Stimulated activated memory B cell treated with anti-CD40 and anti-IgM and Interleukin-4, amounts not matched to agents 10 μg/mL and 1 μg/mL and 100 μg/mL, for 72 hours (primary cell): Measurements from ENCODE around the gene RAB37.

ENCODE experiments used
- ATAC-seq: fragments of 150-1000 bp; cut with Tn5 transposase; 2 replicates; pipeline ENCODE4 v1.10.0; 2021
- H3K27ac Mint-ChIP-seq: one replicate; pipeline ENCODE4 v1.8.0; 2022; ENCODE audit warnings: mild to moderate bottlenecking, mixed read lengths
- H3K27me3 Mint-ChIP-seq: one replicate; pipeline ENCODE4 v1.8.0; 2022; ENCODE audit warnings: mixed read lengths
- H3K36me3 Mint-ChIP-seq: one replicate; pipeline ENCODE4 v1.8.0; 2022; ENCODE audit warnings: mixed read lengths
- H3K4me1 Mint-ChIP-seq: one replicate; pipeline ENCODE4 v1.8.0; 2022; ENCODE audit warnings: mixed read lengths
- H3K4me3 Mint-ChIP-seq: one replicate; pipeline ENCODE4 v1.8.0; 2022; ENCODE audit warnings: mild to moderate bottlenecking, moderate library complexity, mixed read lengths
- H3K9me3 Mint-ChIP-seq: one replicate; pipeline ENCODE4 v1.8.0; 2022; ENCODE audit warnings: mixed read lengths

The RAB37 gene

DNA sequence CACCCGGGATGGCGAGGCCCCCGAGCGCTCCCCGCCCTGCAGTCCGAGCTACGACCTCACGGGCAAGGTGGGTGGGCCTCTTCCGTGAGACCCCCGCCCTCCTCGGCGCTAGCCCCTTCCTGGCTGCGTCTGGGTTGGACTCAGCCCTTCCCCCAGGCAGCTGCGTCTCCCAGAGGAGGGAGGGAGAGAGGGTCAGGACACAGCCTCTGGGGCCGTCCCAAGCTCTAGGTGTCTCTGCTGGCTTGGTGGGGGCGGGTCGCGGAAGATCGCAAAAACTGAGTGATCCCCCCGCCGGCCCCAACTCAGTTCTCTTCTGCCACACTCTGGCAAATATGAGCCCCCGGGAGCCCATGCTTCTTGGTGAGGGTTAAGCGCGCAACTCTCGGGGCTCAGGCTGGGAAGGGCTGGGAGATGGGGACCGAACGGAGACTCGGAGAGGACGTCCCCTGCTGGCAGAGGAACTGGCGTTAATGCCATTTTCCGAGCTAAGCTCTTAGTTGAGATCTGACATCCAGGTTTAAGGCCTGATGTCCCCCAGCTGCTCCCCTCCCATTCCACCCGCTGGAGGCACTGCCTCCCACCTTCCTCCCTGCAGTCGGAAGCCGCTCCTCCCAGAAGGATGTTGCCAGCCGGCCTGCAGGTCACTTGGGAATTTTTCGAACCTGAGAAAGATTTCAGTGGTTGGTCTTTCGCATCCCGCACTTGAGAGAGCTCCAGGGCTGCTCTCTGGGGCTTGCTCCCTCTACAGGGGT, 419 bp downstream of the RAB37 start:
- H3K27ac Mint-ChIP-seq, result peak overlapping the region; percentile 74
- peaks cover 66% of the 10 kb centered on the region for H3K4me1 Mint-ChIP-seq
- no peaks in the 10 kb centered on the region for H3K27me3 Mint-ChIP-seq
- H3K9me3 Mint-ChIP-seq, result no peaks in the 10 kb centered on the region
- no peak for ATAC-seq
- H3K36me3 Mint-ChIP-seq, result no peaks in the 10 kb centered on the region
- H3K4me3 Mint-ChIP-seq, result peak overlapping the region; percentile 82

DNA sequence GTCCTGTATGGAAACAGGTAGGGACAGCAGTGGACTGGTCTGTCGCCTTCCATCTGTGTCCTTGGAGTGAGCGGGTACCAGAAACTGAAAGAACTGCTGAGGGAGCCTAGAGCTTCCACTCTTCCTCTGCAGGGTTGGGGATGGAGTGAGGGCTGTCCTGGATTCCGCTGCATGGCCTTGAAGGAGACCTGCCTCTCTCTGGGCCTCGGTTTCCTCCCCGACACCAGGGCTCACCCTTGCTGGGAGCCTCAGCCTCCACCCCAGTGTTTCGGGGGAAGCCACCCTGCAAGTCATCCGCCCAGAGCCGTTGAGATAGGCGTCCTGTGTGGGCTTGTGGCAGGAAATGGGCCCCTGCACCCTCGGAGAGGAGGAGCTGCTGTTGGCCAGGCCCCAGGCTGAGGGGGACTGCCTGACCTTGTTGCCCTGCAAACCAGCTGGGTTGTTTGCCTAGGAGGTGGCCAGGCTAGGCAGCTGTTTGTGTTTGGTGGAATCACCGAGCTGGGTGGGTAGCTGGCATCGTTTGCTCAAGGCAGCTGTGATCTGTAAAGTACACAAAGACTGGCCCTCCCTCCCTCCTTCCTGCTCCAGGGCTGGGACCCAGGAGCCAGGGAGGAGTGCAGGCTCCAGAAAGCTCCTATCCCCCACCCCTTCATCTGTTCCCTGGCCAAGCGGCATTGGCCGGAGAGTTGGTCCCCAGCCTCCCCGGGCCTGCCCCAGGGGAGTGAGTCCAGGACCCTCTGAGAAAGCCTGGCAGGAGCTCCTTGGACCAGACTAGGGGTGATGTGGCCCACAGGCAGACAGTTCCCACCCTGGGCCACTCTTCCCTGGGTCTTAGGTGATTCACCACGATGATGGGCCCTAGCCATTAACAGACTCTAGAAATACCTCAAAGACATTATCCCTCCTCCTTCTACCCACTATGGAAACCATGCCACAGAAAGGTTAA, 1.3 kb downstream of the RAB37 start:
- Mint-ChIP-seq H3K36me3 (no peaks in the 10 kb centered on the region), H3K27ac (peak overlapping the region; percentile 74), H3K27me3 (no peaks in the 10 kb centered on the region), H3K9me3 (no peaks in the 10 kb centered on the region), H3K4me3 (peak overlapping the region; percentile 82), H3K4me1 (peaks cover 74% of the 10 kb centered on the region)
- ATAC-seq, result peak; percentile 77

DNA sequence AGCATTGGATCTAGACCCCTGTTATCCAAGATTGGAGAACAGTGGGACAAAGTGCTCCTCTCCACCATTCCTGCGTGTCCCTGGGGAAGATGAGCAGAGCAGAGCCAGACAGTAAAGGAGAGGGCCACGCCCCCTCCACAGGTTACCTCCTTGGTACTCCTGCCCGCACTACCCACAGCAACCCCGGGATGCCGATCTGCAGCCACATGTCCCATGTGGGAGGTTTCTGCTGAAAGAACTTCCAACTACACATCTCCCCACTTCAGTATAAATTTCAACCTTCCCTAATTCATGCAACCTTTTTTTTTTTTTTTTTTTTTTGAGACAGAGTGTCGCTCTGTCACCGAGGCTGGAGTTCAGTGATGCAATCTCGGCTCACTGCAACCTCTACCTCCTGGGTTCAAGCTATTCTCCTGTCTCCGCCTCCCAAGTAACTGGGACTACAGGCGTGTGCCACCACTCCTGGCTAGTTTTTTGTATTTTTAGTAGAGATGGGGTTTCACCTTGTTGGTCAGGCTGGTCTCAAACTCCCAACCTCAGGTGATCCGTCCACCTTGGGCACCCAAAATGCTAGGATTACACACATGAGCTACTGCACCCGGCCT, 2.3 kb downstream of the RAB37 start:
- no peaks in the 10 kb centered on the region for H3K36me3 Mint-ChIP-seq
- H3K27ac Mint-ChIP-seq, result peak overlapping the region; percentile 74
- peak overlapping the region; percentile 82 for H3K4me3 Mint-ChIP-seq
- no peak for ATAC-seq
- peaks cover 83% of the 10 kb centered on the region for H3K4me1 Mint-ChIP-seq
- no peaks in the 10 kb centered on the region for H3K9me3 Mint-ChIP-seq
- no peaks in the 10 kb centered on the region for H3K27me3 Mint-ChIP-seq

DNA sequence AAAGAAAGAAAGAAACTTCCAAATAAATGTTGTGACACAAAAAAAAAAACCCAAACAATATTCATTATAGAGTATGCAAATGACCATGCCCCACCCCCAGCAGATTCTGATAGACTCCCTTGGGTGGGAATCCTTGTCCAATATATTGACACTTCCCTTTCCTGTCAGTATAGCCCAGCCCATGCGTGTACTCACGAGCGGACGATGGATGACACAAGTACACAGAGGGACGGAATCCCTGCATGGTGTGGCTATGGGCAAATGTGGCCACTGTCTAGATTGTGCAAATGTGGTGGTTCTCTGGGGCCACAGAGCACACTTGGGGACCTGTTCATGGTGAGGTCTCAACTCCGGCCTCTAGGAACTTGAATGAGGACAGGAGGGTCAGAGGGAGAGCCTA, 3.1 kb downstream of the RAB37 start:
- ATAC-seq, result no peak
- Mint-ChIP-seq H3K4me1 (peaks cover 82% of the 10 kb centered on the region), H3K27ac (peak overlapping the region; percentile 74)

DNA sequence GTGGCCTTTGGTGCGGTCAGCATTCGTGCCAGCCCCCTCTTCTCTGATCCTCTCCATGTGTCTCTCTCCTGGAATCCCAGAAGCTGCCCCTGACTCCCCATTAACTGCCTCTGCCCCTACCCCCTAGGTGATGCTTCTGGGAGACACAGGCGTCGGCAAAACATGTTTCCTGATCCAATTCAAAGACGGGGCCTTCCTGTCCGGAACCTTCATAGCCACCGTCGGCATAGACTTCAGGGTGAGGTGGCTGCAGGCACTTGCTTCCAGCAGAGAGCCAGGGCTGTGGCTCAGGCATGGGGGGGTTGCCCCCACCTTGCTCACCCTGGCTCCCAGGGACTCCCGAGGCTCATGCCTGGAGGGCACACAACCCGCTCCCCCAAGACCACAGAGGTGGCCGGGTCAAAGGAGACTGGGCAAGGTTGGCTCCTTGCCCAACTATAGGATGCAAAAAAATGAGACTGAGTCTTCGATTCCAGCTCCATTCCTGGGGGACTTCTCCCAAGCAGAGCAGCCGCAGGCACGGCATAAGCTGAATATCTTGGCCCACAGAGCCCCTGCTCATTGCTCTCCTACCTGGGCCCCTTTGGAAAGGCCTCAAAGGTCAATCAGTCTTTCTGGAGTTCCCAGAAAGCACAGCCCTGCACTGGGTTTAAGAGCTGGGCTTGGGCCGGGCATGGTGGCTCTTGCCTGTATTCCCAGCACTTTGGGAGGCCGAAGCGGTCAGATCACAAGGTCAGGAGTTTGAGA, 3.8 kb downstream of the RAB37 start:
- no peaks in the 10 kb centered on the region for H3K9me3 Mint-ChIP-seq
- peaks cover 82% of the 10 kb centered on the region for H3K4me1 Mint-ChIP-seq
- no peak for ATAC-seq
- no peak overlapping the region for H3K4me3 Mint-ChIP-seq
- H3K27me3 Mint-ChIP-seq, result no peaks in the 10 kb centered on the region
- H3K36me3 Mint-ChIP-seq, result no peaks in the 10 kb centered on the region
- H3K27ac Mint-ChIP-seq, result peak overlapping the region; percentile 74

More for the DNA sequence above, 3.1 kb downstream of the RAB37 start:
- H3K27me3 Mint-ChIP-seq, result no peaks in the 10 kb centered on the region
- H3K36me3 Mint-ChIP-seq, result no peaks in the 10 kb centered on the region
- H3K4me3 Mint-ChIP-seq, result no peak overlapping the region
- H3K9me3 Mint-ChIP-seq, result no peaks in the 10 kb centered on the region

DNA sequence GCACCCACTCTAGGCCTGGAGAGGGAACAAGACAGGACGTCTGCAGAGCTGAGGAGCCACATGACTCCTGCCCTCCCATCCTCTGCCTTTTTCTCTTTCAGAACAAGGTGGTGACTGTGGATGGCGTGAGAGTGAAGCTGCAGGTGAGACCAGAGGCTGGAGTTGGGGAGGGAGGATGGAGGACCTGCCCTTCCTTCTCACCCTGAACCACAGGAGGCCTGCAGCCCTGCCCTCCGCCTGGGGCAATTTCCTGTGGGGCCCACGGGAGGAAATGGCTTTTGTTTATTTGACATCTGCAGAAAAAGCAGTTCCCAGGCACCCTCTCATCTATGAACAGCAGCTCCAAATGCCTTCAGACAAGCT, 5.1 kb downstream of the RAB37 start:
- Mint-ChIP-seq H3K36me3 (no peaks in the 10 kb centered on the region), H3K4me1 (peaks cover 75% of the 10 kb centered on the region), H3K9me3 (no peaks in the 10 kb centered on the region), H3K4me3 (peak overlapping the region; percentile 30), H3K27me3 (no peaks in the 10 kb centered on the region), H3K27ac (peak overlapping the region; percentile 74)
- ATAC-seq, result peak; percentile 82

DNA sequence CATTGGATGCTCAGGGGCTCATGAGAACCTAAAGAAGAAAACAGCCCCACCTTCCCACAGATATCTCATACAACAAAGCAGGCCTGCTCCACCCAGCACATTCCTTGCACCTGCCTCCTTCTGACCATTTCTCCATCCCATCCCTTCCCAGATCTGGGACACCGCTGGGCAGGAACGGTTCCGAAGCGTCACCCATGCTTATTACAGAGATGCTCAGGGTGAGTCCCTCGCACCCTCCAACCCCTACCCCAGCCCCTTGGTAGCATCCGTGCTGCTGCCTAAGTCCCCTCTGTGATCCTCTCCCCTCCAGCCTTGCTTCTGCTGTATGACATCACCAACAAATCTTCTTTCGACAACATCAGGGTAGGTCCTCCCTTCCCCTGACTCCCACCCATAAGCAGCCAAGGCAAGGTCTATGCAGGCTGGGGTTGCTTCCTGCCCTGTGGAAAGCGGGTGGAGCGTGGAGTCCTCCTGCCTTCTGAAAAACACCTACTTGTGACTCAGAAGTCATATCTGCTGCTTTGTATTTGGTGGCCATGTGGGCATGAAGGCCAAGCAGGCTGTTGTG, 6.0 kb downstream of the RAB37 start:
- Mint-ChIP-seq H3K4me1 (peaks cover 69% of the 10 kb centered on the region), H3K9me3 (no peaks in the 10 kb centered on the region), H3K27me3 (no peaks in the 10 kb centered on the region), H3K4me3 (no peak overlapping the region), H3K27ac (peak overlapping the region; percentile 74), H3K36me3 (no peaks in the 10 kb centered on the region)
- no peak for ATAC-seq

DNA sequence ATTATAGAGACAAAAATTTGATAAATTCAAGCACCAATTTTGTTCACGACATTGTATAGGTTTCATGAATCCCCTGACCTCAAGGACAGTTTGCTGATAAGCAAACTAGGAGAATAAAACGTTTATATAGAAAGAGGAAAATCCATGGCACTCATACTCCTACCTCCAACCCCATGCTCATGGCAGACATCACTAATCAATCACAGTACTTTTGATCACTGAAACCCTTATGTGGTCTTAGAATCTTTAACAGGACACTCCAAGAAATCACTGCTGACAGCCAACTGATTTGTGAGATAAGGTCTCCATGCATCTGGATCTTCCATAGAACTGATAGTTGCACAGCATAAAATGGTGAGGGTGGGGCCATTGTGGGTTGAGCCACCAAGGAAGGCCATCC, 6.7 kb downstream of the RAB37 start:
- Mint-ChIP-seq H3K4me3 (no peak overlapping the region), H3K27ac (peak overlapping the region; percentile 74)
- no peak for ATAC-seq

DNA sequence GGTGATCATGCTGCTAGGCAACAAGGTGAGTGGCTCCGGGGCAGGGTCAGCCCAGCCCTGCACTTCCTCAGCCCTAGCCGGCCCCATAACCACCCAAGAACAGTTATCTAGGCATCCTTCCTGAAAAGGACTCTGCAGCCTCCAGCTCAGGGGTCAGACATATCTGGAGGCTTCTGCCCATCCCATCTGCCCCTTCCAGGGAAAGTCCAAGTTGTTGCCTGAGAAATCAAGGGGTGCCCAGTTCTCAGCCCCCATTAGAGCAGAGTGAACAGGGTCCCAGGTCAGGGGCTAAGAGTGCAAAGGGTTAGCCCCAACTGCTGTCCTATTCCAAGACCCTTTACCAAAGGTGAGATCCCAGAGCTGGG, 7.3 kb downstream of the RAB37 start:
- no peaks in the 10 kb centered on the region for H3K36me3 Mint-ChIP-seq
- H3K9me3 Mint-ChIP-seq, result no peaks in the 10 kb centered on the region
- no peak for ATAC-seq
- no peaks in the 10 kb centered on the region for H3K27me3 Mint-ChIP-seq
- no peak overlapping the region for H3K4me3 Mint-ChIP-seq
- peaks cover 57% of the 10 kb centered on the region for H3K4me1 Mint-ChIP-seq
- H3K27ac Mint-ChIP-seq, result peak overlapping the region; percentile 74

More for the DNA sequence above, 6.7 kb downstream of the RAB37 start:
- Mint-ChIP-seq H3K4me1 (peaks cover 62% of the 10 kb centered on the region), H3K9me3 (no peaks in the 10 kb centered on the region), H3K36me3 (no peaks in the 10 kb centered on the region), H3K27me3 (no peaks in the 10 kb centered on the region)

DNA sequence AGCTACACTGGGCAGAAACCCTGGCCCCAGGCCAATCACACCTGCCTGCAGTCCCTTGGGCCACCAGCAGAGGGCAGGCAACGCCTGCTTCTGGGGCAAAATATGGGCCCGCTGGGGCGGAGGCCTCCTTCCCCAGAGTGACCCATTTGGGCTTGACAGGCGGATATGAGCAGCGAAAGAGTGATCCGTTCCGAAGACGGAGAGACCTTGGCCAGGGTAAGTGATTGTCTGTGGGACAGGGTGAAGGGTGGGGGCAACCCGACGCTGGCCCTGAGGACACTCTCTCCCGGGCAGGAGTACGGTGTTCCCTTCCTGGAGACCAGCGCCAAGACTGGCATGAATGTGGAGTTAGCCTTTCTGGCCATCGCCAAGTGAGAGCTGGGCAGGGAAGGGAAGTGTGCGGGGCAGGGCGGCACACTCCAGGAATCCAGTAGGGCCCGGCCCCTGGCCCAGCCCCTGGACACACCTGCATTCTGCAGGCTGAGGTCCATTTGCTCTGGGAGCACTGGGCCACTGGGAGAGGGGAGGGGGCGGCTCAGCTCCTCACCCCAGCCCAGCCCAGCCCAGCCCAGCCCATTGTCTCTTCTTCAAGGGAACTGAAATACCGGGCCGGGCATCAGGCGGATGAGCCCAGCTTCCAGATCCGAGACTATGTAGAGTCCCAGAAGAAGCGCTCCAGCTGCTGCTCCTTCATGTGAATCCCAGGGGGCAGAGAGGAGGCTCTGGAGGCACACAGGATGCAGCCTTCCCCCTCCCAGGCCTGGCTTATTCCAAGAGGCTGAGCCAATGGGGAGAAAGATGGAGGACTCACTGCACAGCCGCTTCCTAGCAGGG, 7.9 kb downstream of the RAB37 start:
- Mint-ChIP-seq H3K27ac (peak overlapping the region; percentile 74), H3K27me3 (no peaks in the 10 kb centered on the region), H3K4me1 (peaks cover 57% of the 10 kb centered on the region), H3K4me3 (no peak overlapping the region), H3K9me3 (no peaks in the 10 kb centered on the region), H3K36me3 (no peaks in the 10 kb centered on the region)
- peak; percentile 6 for ATAC-seq

DNA sequence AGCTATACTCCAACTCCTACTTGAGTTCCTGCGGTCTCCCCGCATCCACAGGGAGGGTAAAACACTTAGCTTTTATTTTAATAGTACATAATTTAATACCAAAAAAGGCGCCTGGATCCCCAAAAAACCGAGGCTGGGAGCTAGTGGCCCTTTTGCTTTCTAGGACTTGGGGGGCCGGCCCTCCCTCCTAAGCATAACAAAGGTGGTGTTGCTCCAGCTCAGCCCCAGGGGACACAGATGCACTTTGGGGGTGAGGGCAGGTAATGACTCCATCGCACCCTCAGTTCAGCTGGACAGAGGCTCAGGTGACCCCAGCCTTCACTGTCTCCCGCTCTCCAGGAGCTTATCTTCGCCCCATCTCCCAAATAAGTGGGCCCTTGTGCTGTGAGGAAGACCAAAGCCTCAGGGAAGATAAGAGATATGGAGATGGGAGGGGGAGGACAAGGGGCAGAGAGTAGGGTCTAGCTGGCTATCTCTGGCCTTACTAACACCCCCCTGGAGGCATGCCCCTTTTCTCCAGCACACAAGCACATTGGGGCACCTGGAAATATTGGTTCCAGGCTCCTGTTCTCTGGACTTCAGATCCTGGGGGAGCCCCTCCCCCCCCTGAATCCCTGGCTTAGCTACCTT, 8.6 kb downstream of the RAB37 start:
- H3K4me1 Mint-ChIP-seq, result peaks cover 57% of the 10 kb centered on the region
- no peak overlapping the region for H3K27ac Mint-ChIP-seq
- no peaks in the 10 kb centered on the region for H3K9me3 Mint-ChIP-seq
- H3K36me3 Mint-ChIP-seq, result no peaks in the 10 kb centered on the region
- H3K4me3 Mint-ChIP-seq, result no peak overlapping the region
- no peak for ATAC-seq
- no peaks in the 10 kb centered on the region for H3K27me3 Mint-ChIP-seq

DNA sequence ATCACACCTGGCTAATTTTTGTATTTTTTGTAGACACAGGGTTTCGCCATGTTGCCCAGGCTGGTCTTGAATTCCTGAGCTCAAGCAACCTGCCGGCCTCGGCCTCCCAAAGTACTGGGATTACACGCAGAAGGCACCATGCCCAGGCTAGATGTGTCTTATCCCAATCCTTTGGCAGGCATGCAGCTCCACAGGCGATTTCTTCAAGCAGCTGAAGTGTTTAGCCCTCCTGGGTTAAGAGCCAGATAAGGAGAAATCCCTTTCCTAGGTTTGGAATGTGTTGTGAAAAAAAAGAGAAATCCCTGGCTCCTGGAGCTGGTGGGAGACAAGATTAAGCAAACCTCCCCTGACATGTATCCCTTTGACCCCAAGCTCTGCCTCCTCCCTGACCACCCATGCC, 9.3 kb downstream of the RAB37 start:
- no peak overlapping the region for H3K4me3 Mint-ChIP-seq
- peaks cover 57% of the 10 kb centered on the region for H3K4me1 Mint-ChIP-seq
- H3K9me3 Mint-ChIP-seq, result no peaks in the 10 kb centered on the region
- H3K27me3 Mint-ChIP-seq, result no peaks in the 10 kb centered on the region
- no peak for ATAC-seq
- no peak overlapping the region for H3K27ac Mint-ChIP-seq
- peaks cover 2% of the 10 kb centered on the region for H3K36me3 Mint-ChIP-seq

DNA sequence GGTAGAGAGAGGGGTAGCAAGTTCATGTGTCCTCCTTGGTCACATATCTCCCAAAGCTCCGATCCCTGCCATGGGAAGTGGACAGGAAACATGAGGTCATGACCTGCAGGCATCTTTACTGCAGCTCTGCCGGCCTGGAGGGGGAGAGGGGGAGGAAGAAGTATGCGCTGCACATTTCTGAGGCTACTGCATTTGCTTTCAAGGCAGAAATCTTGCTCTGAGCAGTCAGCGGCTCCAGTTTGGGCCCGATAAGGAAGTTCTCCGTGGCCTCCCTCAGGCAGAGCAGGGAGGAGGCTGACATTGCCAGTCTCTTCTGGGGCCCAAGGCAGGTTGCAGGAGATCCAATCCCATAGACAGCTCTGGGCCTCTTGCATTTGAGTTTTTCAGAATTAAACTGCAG, 9.9 kb downstream of the RAB37 start:
- ATAC-seq, result no peak
- Mint-ChIP-seq H3K27ac (peak overlapping the region; percentile 82), H3K27me3 (no peaks in the 10 kb centered on the region), H3K36me3 (peaks cover 5% of the 10 kb centered on the region), H3K9me3 (no peaks in the 10 kb centered on the region), H3K4me1 (peaks cover 57% of the 10 kb centered on the region), H3K4me3 (no peak overlapping the region)

DNA sequence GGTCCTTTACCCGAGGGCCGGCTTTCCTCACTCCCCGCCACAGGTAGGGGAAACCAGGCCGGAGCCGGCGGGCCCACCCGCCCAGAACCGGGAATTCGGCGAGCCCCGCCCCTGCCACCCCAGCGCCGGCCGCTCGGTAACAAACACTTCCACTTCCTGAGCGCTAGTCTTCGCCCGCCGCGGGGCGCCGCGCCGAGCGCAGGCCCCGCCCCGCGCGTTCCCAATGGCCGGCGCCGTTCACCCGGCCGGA, 11.1 kb downstream of the RAB37 start:
- Mint-ChIP-seq H3K36me3 (peaks cover 16% of the 10 kb centered on the region), H3K27me3 (no peaks in the 10 kb centered on the region), H3K9me3 (no peaks in the 10 kb centered on the region), H3K4me1 (peaks cover 57% of the 10 kb centered on the region), H3K4me3 (peak overlapping the region; percentile 80), H3K27ac (peak overlapping the region; percentile 82)
- ATAC-seq, result no peak
